Measurements from ENCODE around the gene CACNA2D3. TPM values are rescaled to one million over a fixed set of nuclear protein-coding genes. Genes with fewer than 3 reads are reported as not detected.

CACNA2D3 gene
- total RNA-seq, 1 donor from 2014 or later: not detected

DNA sequence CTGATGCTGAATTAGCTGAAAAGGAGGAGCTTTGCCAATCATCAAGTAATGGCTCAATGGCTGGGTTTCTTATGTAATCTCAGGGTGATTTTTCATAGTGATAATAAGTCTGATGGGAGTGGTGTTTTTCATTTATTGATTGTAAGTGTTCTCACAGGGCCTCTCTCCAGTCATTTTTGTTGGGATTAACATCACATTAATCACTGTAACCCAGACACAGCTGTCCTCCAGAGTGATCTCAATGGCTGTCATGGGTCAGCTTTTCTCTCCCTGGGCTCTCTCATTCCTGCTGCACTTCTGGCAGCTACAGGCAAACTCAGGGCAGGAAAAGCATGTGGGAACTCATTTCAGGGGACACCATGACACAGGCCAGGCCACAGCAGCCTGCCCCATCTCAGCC is 642.6 kb downstream of the CACNA2D3 start:
- Histone ChIP-seq H3K4me2 (no peak overlapping the region), H3K27ac (no peak overlapping the region), H3K36me3 (no peaks in the 10 kb centered on the region), H3K79me2 (ENCODE audit: low read depth) (no peaks in the 10 kb centered on the region), H3K4me1 (no peaks in the 10 kb centered on the region), H4K20me1 (ENCODE audit: low read depth) (no peaks in the 10 kb centered on the region), H3K9ac (no peak overlapping the region), H3K4me3 (no peak overlapping the region), H3K9me3 (ENCODE audit: low read depth) (no peaks in the 10 kb centered on the region), H3K27me3 (no peaks in the 10 kb centered on the region), H2AFZ (replicated peaks) (peak overlapping the region; percentile 60), H3F3A (ENCODE audit: low read depth) (no peaks in the 10 kb centered on the region)
- H3K4me1 Mint-ChIP-seq: peaks cover 3% of the 10 kb centered on the region
- H3K36me3 Mint-ChIP-seq: no peaks in the 10 kb centered on the region
- peaks cover 6% of the 10 kb centered on the region for H3K27me3 Mint-ChIP-seq (ENCODE audit: insufficient read depth, low read depth)
- no peak overlapping the region for H3K27ac Mint-ChIP-seq
- H3K4me3 Mint-ChIP-seq: no peak overlapping the region
- H3K9me3 Mint-ChIP-seq: no peaks in the 10 kb centered on the region
- TF ChIP-seq EZH2phosphoT487 (IDR thresholded peaks at IDR 0.05): no peak
- TF ChIP-seq, protein P1, sequence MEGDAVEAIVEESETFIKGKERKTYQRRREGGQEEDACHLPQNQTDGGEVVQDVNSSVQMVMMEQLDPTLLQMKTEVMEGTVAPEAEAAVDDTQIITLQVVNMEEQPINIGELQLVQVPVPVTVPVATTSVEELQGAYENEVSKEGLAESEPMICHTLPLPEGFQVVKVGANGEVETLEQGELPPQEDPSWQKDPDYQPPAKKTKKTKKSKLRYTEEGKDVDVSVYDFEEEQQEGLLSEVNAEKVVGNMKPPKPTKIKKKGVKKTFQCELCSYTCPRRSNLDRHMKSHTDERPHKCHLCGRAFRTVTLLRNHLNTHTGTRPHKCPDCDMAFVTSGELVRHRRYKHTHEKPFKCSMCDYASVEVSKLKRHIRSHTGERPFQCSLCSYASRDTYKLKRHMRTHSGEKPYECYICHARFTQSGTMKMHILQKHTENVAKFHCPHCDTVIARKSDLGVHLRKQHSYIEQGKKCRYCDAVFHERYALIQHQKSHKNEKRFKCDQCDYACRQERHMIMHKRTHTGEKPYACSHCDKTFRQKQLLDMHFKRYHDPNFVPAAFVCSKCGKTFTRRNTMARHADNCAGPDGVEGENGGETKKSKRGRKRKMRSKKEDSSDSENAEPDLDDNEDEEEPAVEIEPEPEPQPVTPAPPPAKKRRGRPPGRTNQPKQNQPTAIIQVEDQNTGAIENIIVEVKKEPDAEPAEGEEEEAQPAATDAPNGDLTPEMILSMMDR (IDR thresholded peaks at IDR 0.05): no peak
- no peak for TF ChIP-seq EZH2 (IDR thresholded peaks at IDR 0.05)
- no peak for DNase-seq (ENCODE audit: low spot score)

DNA sequence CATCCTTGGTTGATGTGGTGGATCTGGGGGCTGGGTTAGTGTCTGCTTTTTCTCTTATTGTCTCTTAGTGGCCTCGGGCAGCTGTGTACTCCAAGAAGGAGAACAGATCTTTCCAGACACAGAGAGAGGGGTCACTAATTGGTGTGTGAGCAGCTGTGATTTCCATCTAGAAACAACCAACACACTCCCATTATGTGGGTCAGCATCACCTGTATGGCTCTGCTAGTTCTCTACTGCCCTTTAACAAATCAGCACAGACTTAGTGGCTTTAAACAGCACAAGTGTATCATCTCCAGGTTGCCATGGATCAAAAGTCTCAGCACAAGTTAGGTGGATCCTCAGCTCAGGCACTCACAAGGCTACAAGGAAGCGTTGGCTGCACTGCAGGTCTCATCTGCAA is 648.7 kb downstream of the CACNA2D3 start:
- Mint-ChIP-seq H3K4me3 (no peak overlapping the region), H3K9me3 (peaks cover 7% of the 10 kb centered on the region), H3K36me3 (no peaks in the 10 kb centered on the region), H3K27ac (no peak overlapping the region), H3K27me3 (ENCODE audit: insufficient read depth, low read depth) (peaks cover 5% of the 10 kb centered on the region), H3K4me1 (peaks cover 30% of the 10 kb centered on the region)
- TF ChIP-seq EZH2phosphoT487 (IDR thresholded peaks at IDR 0.05) (no peak), EZH2 (IDR thresholded peaks at IDR 0.05) (no peak)
- TF ChIP-seq, protein P1 (IDR thresholded peaks at IDR 0.05): no peak
- Histone ChIP-seq H3K9me3 (ENCODE audit: low read depth) (no peaks in the 10 kb centered on the region), H4K20me1 (ENCODE audit: low read depth) (no peaks in the 10 kb centered on the region), H3K27ac (no peak overlapping the region), H3K4me2 (no peak overlapping the region), H3K27me3 (no peaks in the 10 kb centered on the region), H3K9ac (no peak overlapping the region), H3K4me1 (peaks cover 16% of the 10 kb centered on the region), H3K4me3 (no peak overlapping the region), H3F3A (ENCODE audit: low read depth) (peaks cover 6% of the 10 kb centered on the region), H3K79me2 (ENCODE audit: low read depth) (no peaks in the 10 kb centered on the region), H2AFZ (replicated peaks) (peak overlapping the region; percentile 2), H3K36me3 (no peaks in the 10 kb centered on the region)
- DNase-seq (ENCODE audit: low spot score): no peak

DNA sequence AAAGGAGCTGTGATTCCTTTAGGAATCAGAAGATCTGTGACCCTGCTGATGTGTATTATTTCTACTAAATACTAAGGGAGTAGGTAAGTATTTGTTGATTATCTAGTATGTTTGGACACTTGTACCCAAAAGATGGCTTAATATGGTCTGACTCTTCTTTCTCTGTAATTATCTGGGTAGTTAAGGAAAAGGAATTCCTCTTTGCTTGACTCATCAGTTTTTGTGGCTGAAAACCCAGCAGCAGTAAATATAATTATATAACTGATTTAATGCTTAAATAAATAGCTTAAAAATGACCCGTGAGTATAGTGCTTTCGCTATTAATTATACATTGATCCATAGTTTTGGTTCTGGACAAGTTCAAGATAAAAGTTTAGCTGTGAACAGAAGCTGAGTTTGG is 649.7 kb downstream of the CACNA2D3 start:
- no peak for DNase-seq (ENCODE audit: low spot score)
- Histone ChIP-seq H2AFZ (replicated peaks) (no peak overlapping the region), H3K9ac (no peak overlapping the region), H3K36me3 (no peaks in the 10 kb centered on the region), H4K20me1 (ENCODE audit: low read depth) (no peaks in the 10 kb centered on the region), H3K4me3 (no peak overlapping the region), H3K4me1 (peaks cover 16% of the 10 kb centered on the region), H3K79me2 (ENCODE audit: low read depth) (no peaks in the 10 kb centered on the region), H3K4me2 (no peak overlapping the region), H3K9me3 (ENCODE audit: low read depth) (no peaks in the 10 kb centered on the region), H3K27ac (no peak overlapping the region), H3K27me3 (no peaks in the 10 kb centered on the region), H3F3A (ENCODE audit: low read depth) (peaks cover 6% of the 10 kb centered on the region)
- H3K4me1 Mint-ChIP-seq: peaks cover 30% of the 10 kb centered on the region
- peaks cover 8% of the 10 kb centered on the region for H3K27me3 Mint-ChIP-seq (ENCODE audit: insufficient read depth, low read depth)
- H3K9me3 Mint-ChIP-seq: peaks cover 7% of the 10 kb centered on the region
- no peaks in the 10 kb centered on the region for H3K36me3 Mint-ChIP-seq
- H3K4me3 Mint-ChIP-seq: no peak overlapping the region
- no peak overlapping the region for H3K27ac Mint-ChIP-seq
- TF ChIP-seq, protein P1 (IDR thresholded peaks at IDR 0.05): no peak
- TF ChIP-seq EZH2phosphoT487 (IDR thresholded peaks at IDR 0.05) (no peak), EZH2 (IDR thresholded peaks at IDR 0.05) (no peak)
